ENCODE measurements around the gene TPSAB1.

DNA sequence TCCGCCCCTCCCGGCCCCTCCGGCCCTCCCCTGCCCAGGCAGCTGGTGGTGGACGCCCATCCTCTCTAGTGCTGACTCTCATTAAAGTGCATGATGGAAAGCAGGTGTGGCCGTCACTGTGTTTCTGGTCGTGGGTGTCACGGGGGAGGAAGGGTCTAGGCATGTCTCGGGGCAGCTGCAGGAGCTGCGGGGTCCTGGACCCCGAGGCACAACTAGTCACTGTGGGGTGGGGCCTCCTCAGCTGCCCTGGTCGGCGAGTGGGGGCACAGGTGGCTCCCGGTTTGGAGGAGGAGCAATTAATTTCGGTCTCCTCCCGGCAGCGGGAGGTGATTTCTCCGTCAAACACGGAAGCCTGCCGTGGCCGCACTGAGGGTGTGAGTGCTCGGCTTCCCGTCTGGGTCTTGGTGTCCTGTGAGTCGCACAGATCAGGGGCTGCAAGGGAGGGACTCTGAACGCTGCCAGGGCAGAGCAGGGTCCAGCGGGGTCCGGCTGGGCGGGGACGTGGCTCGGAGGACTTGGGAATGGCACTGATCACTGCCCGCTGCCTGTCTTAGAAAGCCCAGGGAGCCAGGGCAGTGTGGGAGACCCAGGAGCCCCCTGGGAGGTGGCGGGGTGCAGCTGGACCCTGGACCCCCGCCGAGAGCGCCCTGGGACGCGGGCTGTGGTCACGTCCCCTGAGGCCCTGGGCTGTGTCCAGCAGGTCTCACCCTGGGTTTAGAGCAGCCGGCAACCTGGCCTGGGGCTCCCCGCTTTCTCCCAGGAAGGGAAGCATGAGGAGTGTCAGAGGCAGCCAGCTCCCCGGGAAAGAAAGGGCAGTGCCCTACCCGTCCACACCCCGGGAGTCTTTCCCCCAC is 18.6 kb downstream of the TPSAB1 start:
- TF ChIP-seq, protein P1, sequence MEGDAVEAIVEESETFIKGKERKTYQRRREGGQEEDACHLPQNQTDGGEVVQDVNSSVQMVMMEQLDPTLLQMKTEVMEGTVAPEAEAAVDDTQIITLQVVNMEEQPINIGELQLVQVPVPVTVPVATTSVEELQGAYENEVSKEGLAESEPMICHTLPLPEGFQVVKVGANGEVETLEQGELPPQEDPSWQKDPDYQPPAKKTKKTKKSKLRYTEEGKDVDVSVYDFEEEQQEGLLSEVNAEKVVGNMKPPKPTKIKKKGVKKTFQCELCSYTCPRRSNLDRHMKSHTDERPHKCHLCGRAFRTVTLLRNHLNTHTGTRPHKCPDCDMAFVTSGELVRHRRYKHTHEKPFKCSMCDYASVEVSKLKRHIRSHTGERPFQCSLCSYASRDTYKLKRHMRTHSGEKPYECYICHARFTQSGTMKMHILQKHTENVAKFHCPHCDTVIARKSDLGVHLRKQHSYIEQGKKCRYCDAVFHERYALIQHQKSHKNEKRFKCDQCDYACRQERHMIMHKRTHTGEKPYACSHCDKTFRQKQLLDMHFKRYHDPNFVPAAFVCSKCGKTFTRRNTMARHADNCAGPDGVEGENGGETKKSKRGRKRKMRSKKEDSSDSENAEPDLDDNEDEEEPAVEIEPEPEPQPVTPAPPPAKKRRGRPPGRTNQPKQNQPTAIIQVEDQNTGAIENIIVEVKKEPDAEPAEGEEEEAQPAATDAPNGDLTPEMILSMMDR (IDR thresholded peaks at IDR 0.05; ENCODE audit: insufficient read depth, low read length, poor library complexity, severe bottlenecking): no peak
- TF ChIP-seq EZH2phosphoT487 (conservative IDR thresholded peaks at IDR 0.05; ENCODE audit: low read length): no peak

Data from SU-DHL-6 (cell line).